HG02852 (cell line): ENCODE data around the gene GARIN3.
A peak's percentile ranks its signal among the peaks of the same experiment; 100 is the strongest.
"Not testable (repeated sequence)": the region's sequence is repeated elsewhere in the genome, so short reads cannot be mapped to it uniquely, and the experiment has no call there.

ENCODE experiments used
- ATAC-seq: cut with Tn5 transposase; IDR thresholded peaks from one replicate; pipeline ENCODE4 v1.9.1; 2021; ENCODE audit warnings: mild to moderate bottlenecking, moderate library complexity; ENCODE audit not compliant: unreplicated experiment

GARIN3 gene

GRCh38 chr5:157166214-157167213, at the start of gene GARIN3:
GARIN3 (minus strand) TSS chr5:157166264; CDS start chr5:157166168, 96 bp downstream.
- no peak for ATAC-seq

GRCh38 chr5:157215514-157216167, 49.6 kb upstream of the GARIN3 start:
- no peak for ATAC-seq

GRCh38 chr5:157214861-157215513, 48.9 kb upstream of the GARIN3 start:
- peak; percentile 30 for ATAC-seq

GRCh38 chr5:157214415-157214814, 48.4 kb upstream of the GARIN3 start:
- no peak for ATAC-seq

GRCh38 chr5:157213527-157214243, 47.6 kb upstream of the GARIN3 start:
- ATAC-seq, result no peak

- ATAC-seq, result no peak
These were observed 46.2 kb upstream of the GARIN3 start for GRCh38 chr5:157212307-157212706.

- ATAC-seq, result not testable (repeated sequence)
These were observed 44.6 kb upstream of the GARIN3 start for GRCh38 chr5:157210652-157211051.

GRCh38 chr5:157205708-157206107, 39.6 kb upstream of the GARIN3 start:
- ATAC-seq, result no peak

GRCh38 chr5:157204765-157205164, 38.7 kb upstream of the GARIN3 start:
- no peak for ATAC-seq

GRCh38 chr5:157203417-157203816, 37.4 kb upstream of the GARIN3 start:
- no peak for ATAC-seq

- no peak for ATAC-seq
These were observed 35.8 kb upstream of the GARIN3 start for GRCh38 chr5:157201857-157202256.

- ATAC-seq, result no peak
These were observed 32.4 kb upstream of the GARIN3 start for GRCh38 chr5:157198277-157198986.

- no peak for ATAC-seq
These were observed 31.0 kb upstream of the GARIN3 start for GRCh38 chr5:157197086-157197485.

- ATAC-seq, result no peak
These were observed 30.0 kb upstream of the GARIN3 start for GRCh38 chr5:157196045-157196444.

- ATAC-seq, result no peak
These were observed 27.8 kb upstream of the GARIN3 start for GRCh38 chr5:157193699-157194424.

- peak; percentile 80 for ATAC-seq
These were observed 23.2 kb upstream of the GARIN3 start for GRCh38 chr5:157189223-157189622.

GRCh38 chr5:157188270-157188669, 22.2 kb upstream of the GARIN3 start:
- no peak for ATAC-seq

GRCh38 chr5:157187046-157187754, 21.1 kb upstream of the GARIN3 start:
- no peak for ATAC-seq
